Tibial artery (tissue), 4 donors: ENCODE results near the gene ARPC4.

Experiments
- DNase-seq, 2 donors: peaks; one replicate each; pipeline ENCODE4 v3.0.0-alpha.2; 2019
- H3K27ac ChIP-seq, 2 donors: fragments of 200-600 bp; sonication (generic) in 1 of 2; 1 replicate in 1 of 2; 2 replicates in 1 of 2; pipeline ENCODE4 v1.5.1; 2018 to 2019; ENCODE audit warnings: mild to moderate bottlenecking in 1 of 2
- H3K27me3 ChIP-seq, 2 donors: fragments of 200-600 bp; sonication (generic) in 1 of 2; one replicate each; pipeline versions ENCODE4 v1.5.1 to v1.6.0; 2016 to 2019
- H3K36me3 ChIP-seq, 3 donors: fragments of 200-600 bp; sonication (generic) in 2 of 3; one replicate each; pipeline ENCODE4 v1.5.1; 2016 to 2019; ENCODE audit warnings: mild to moderate bottlenecking in 2 of 3
- H3K4me1 ChIP-seq, 4 donors: fragments of 200-600 bp; sonication (generic) in 2 of 4; 1 replicate in 3 of 4; 2 replicates in 1 of 4; pipeline ENCODE4 v1.5.1; 2016 to 2019
- H3K4me3 ChIP-seq, 2 donors: fragments of 200-600 bp; sonication (generic) in 1 of 2; 1 replicate in 1 of 2; 2 replicates in 1 of 2; pipeline ENCODE4 v1.5.1; 2018 to 2019; ENCODE audit warnings: mild to moderate bottlenecking in 2 of 2
- H3K9me3 ChIP-seq, 3 donors: fragments of 200-600 bp; sonication (generic) in 1 of 3; one replicate each; pipeline ENCODE4 v1.5.1; 2016 to 2019
- intact Hi-C: fragments of 100-400 bp; cut with DNase I; formaldehyde crosslinking; loops from one replicate; pipeline ENCODE4 v1.15.0; 2023; ENCODE audit warnings: low total_unique reads
- TF ChIP-seq, protein P1 (sequence below), 2 experiments: fragments of 200-600 bp in 1 of 2; fragments of 450-650 bp in 1 of 2; IDR thresholded peaks; one replicate each; pipeline ENCODE4 v1.5.1; 2017 to 2019; ENCODE audit warnings: antibody characterized with exemption in 2 of 2, mild to moderate bottlenecking in 1 of 2, moderate library complexity in 1 of 2

The ARPC4 gene

DNA sequence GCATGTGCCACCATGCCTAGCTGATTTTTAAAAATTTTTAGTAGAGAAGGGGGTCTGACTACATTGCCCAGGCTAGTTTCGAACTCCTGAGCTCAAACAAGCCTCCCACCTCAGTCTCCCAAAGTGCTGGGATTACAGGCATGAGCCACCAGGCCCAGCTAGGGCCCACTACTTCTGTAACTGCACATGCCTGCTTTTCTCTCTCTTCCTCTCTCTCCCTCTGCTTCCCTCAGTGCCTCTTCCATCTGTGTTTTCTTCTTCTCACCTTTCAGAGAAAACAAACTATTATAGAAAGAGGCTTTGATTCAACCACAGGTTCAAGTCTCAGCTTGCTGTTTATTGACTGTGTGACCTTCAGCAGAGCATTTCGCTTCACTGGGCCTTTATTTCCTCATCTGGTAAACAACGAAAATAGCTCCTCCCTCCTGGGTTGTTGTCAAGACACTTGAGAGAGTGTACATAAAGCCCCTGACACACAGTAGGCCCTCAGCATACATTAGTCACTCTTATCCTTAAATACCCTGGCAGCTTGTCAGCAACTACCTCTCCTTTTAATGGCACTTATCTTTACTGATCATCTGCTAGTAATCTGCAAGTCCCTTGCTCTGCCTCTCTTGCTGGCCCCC, 10.8 kb upstream of the ARPC4 start:
- Histone ChIP-seq H3K9me3 (no peaks in the 10 kb centered on the region), H3K36me3 (peaks cover 55 to 82% (median 62%) of the 10 kb centered on the region in 3 donors), H3K27ac (no peak overlapping the region), H3K4me1 (peaks cover 0 to 16% (median 3%) of the 10 kb centered on the region in 4 donors), H3K27me3 (no peaks in the 10 kb centered on the region), H3K4me3 (no peak overlapping the region)
- intact Hi-C loops: no loop called here
- no peak for DNase-seq
- TF ChIP-seq, protein P1, sequence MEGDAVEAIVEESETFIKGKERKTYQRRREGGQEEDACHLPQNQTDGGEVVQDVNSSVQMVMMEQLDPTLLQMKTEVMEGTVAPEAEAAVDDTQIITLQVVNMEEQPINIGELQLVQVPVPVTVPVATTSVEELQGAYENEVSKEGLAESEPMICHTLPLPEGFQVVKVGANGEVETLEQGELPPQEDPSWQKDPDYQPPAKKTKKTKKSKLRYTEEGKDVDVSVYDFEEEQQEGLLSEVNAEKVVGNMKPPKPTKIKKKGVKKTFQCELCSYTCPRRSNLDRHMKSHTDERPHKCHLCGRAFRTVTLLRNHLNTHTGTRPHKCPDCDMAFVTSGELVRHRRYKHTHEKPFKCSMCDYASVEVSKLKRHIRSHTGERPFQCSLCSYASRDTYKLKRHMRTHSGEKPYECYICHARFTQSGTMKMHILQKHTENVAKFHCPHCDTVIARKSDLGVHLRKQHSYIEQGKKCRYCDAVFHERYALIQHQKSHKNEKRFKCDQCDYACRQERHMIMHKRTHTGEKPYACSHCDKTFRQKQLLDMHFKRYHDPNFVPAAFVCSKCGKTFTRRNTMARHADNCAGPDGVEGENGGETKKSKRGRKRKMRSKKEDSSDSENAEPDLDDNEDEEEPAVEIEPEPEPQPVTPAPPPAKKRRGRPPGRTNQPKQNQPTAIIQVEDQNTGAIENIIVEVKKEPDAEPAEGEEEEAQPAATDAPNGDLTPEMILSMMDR (IDR thresholded peaks at IDR 0.05): no peak

DNA sequence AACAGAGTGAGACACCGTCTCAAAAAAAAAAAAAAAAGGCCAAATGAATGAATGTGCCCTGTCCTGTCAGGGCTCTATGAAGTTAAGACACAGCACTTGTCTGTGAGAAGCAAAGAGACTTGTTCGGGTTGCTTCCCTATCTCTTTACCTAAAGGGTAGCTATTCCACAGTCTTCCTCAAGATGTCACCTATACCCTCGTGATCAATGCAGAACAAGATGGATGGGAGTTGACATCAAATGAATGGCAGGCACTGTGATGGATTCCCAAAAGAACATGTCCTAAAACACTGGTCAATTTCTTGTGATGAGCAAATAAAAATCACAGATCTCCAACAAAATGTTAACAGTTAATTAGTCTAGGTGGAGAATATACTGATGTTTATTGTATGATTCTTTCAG, 10.1 kb upstream of the ARPC4 start:
- peaks cover 55 to 89% (median 69%) of the 10 kb centered on the region in 3 donors for H3K36me3 ChIP-seq
- TF ChIP-seq, protein P1 (IDR thresholded peaks at IDR 0.05): no peak
- no peaks in the 10 kb centered on the region for H3K9me3 ChIP-seq

DNA sequence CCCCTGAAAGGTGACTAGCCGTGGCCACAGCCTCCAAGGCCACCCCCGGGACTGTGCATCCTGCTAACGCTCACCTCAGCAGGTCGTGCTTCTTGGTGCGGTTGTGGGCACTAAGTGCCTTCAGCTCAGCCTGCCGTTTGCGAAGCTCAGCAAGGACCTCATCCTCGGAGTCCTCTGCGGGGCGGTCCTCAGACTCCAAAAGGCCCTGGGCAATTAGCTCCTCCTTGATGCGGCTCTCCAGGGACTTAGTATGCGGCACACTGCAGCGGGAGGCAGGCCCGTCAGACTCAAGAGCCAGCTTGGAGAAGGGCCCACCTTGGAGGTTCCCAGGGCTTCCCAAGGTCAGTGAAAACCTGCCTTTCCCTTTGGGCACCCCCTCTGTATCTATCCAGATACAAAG, 8.9 kb upstream of the ARPC4 start:
- peaks cover 0 to under 1% (median 0%) of the 10 kb centered on the region in 4 donors for H3K4me1 ChIP-seq
- no peaks in the 10 kb centered on the region for H3K27me3 ChIP-seq
- DNase-seq: no peak
- intact Hi-C loops: no loop called here
- peaks cover 62 to 100% (median 77%) of the 10 kb centered on the region in 3 donors for H3K36me3 ChIP-seq
- no peak overlapping the region for H3K4me3 ChIP-seq
- TF ChIP-seq, protein P1 (IDR thresholded peaks at IDR 0.05): no peak
- no peak overlapping the region for H3K27ac ChIP-seq
- no peaks in the 10 kb centered on the region for H3K9me3 ChIP-seq

More for the DNA sequence above, 10.1 kb upstream of the ARPC4 start:
- no peaks in the 10 kb centered on the region for H3K27me3 ChIP-seq
- peaks cover 0 to 12% (median 2%) of the 10 kb centered on the region in 4 donors for H3K4me1 ChIP-seq
- H3K27ac ChIP-seq: no peak overlapping the region
- intact Hi-C loops: no loop called here
- no peak for DNase-seq
- H3K4me3 ChIP-seq: no peak overlapping the region

DNA sequence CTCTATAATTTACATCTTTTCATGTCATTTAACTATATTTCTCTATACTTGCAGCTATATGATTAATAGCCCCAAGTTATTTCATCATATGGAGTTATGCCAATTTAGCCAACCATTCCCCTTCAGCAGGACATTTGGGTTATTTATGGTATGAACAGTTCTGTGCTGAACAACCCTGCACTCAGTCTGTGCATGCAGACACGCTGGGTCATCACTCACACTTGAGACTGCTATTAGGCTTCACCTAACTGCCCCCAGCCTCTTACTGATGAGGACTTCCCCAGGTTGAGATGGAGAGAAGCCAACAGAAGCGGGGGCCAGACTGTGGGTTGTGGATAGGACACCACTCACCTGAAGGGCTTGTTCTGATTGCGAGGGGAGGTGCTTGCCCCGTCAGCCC, 7.9 kb upstream of the ARPC4 start:
- H3K4me3 ChIP-seq: no peak overlapping the region
- no peaks in the 10 kb centered on the region for H3K27me3 ChIP-seq
- H3K9me3 ChIP-seq: no peaks in the 10 kb centered on the region
- DNase-seq: no peak
- TF ChIP-seq, protein P1 (IDR thresholded peaks at IDR 0.05): no peak
- peaks cover 70 to 100% (median 78%) of the 10 kb centered on the region in 3 donors for H3K36me3 ChIP-seq
- H3K27ac ChIP-seq: no peak overlapping the region
- no peaks in the 10 kb centered on the region for H3K4me1 ChIP-seq
- intact Hi-C loops: no loop called here

DNA sequence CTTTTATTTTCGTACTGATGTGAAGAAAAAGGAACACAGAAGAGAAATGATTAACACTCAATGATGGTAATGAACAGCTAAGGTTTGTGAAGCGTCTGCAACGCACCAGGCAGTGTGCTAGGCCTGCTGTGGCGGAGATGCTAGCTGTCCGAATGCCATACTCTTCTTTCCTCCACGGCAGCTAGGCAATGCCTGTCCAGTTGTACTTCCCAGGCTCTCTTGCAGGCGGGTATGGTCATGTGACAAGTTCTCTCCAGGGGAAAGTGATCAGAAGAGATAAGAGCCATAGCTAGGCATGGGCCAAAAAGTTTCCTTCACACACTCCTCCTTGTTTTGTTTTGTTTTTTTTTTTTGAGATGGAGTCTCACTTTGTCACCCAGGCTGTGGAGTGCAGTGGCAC, 7.3 kb upstream of the ARPC4 start:
- DNase-seq: no peak
- Histone ChIP-seq H3K4me1 (peaks cover 0 to 2% (median 1%) of the 10 kb centered on the region in 4 donors), H3K9me3 (no peaks in the 10 kb centered on the region), H3K27me3 (no peaks in the 10 kb centered on the region), H3K36me3 (peaks cover 68 to 100% (median 74%) of the 10 kb centered on the region in 3 donors), H3K27ac (no peak overlapping the region), H3K4me3 (no peak overlapping the region)
- TF ChIP-seq, protein P1 (IDR thresholded peaks at IDR 0.05): no peak
- intact Hi-C loops: no loop called here
